SK-N-SH (cell line): ENCODE results near the gene BRAF. TPM values are rescaled to one million over a fixed set of nuclear protein-coding genes. Genes with fewer than 3 reads are reported as not detected.

Source experiments
- CTCF ChIA-PET: fragments of 300-600, 350-600 bp; formaldehyde crosslinking; extraction: SDS; loops from one replicate; lab custom pipeline; 2021; lab: Yijun Ruan, JAX
- POLR2A ChIA-PET: fragments of 350-600 bp; sonication (Branson Sonifier 250); formaldehyde crosslinking; extraction: SDS; loops from one replicate; lab custom pipeline; 2020; ENCODE audit warnings: antibody characterized with exemption, inconsistent platforms; lab: Yijun Ruan, JAX
- DNase-seq: peaks from one replicate; pipeline ENCODE4 v3.0.0; 2012
- H2AFZ ChIP-seq: fragments of 200-600 bp; sonication (generic); 2 replicates; pipeline ENCODE4 v1.8.1; 2016; ENCODE audit warnings: antibody characterized with exemption, mild to moderate bottlenecking, low read depth
- H3F3A ChIP-seq: fragments of 200-600 bp; sonication (generic); replicated peaks from 2 replicates; pipeline ENCODE3; 2016; ENCODE audit warnings: antibody characterized with exemption, mild to moderate bottlenecking; ENCODE audit not compliant: insufficient read depth
- H3K27ac ChIP-seq, 2 experiments: fragments of 200-500 bp in 1 of 2; fragments of 200-600 bp in 1 of 2; sonication (Bioruptor generic) in 1 of 2; sonication (generic), shearing (Covaris generic) in 1 of 2; 2 replicates each; pipeline versions ENCODE4 v1.5.1 to v1.6.1; 2014 to 2016; ENCODE audit warnings: low read depth in 2 of 2, inconsistent platforms in 1 of 2, low read length in 1 of 2, mild to moderate bottlenecking in 1 of 2, mixed read lengths in 1 of 2
- H3K27me3 ChIP-seq: fragments of 200-600 bp; sonication (generic), shearing (Covaris generic); 2 replicates; pipeline ENCODE4 v1.6.1; 2016; ENCODE audit warnings: mixed run types; ENCODE audit not compliant: insufficient read depth
- H3K36me3 ChIP-seq, 2 experiments: fragments of 200-500 bp in 1 of 2; fragments of 200-600 bp in 1 of 2; sonication (Bioruptor generic) in 1 of 2; sonication (generic) in 1 of 2; replicated peaks in 1 of 2; 2 replicates each; pipeline versions ENCODE3 to v1.5.1; 2014 to 2016; ENCODE audit warnings: low read length in 1 of 2, mild to moderate bottlenecking in 1 of 2; ENCODE audit not compliant: insufficient read depth in 2 of 2, control insufficient read depth in 1 of 2
- H3K4me1 ChIP-seq, 2 experiments: fragments of 200-500 bp in 1 of 2; fragments of 200-600 bp in 1 of 2; sonication (Bioruptor generic) in 1 of 2; sonication (generic), shearing (Covaris generic) in 1 of 2; 2 replicates each; pipeline versions ENCODE4 v1.5.1 to v1.6.1; 2014 to 2016; ENCODE audit warnings: low read depth in 1 of 2, low read length in 1 of 2, mixed run types in 1 of 2; ENCODE audit not compliant: insufficient read depth in 2 of 2, control insufficient read depth in 1 of 2
- H3K4me2 ChIP-seq: fragments of 200-600 bp; sonication (generic), shearing (Covaris generic); 2 replicates; pipeline ENCODE4 v1.6.1; 2017; ENCODE audit warnings: mixed run types
- H3K4me3 ChIP-seq, 2 experiments: fragments of 200-500 bp in 1 of 2; fragments of 200-600 bp in 1 of 2; sonication (Bioruptor generic) in 1 of 2; sonication (generic), shearing (Covaris generic) in 1 of 2; 2 replicates each; pipeline versions ENCODE4 v1.5.1 to v1.8.1; 2014 to 2016; ENCODE audit warnings: low read depth in 2 of 2, inconsistent platforms in 1 of 2, low read length in 1 of 2, mild to moderate bottlenecking in 1 of 2, mixed read lengths in 1 of 2, moderate library complexity in 1 of 2
- H3K79me2 ChIP-seq: fragments of 200-600 bp; sonication (generic); 2 replicates; pipeline ENCODE4 v1.8.1; 2017; ENCODE audit warnings: mild to moderate bottlenecking; ENCODE audit not compliant: insufficient read depth
- H3K9ac ChIP-seq: fragments of 200-600 bp; sonication (generic); 2 replicates; pipeline ENCODE4 v1.6.1; 2017; ENCODE audit warnings: mixed run types
- H3K9me2 ChIP-seq: fragments of 200-600 bp; sonication (generic); 2 replicates; pipeline ENCODE4 v1.6.1; 2017; ENCODE audit warnings: mixed run types
- H3K9me3 ChIP-seq: fragments of 200-600 bp; sonication (generic); 2 replicates; pipeline ENCODE4 v1.6.1; 2017; ENCODE audit warnings: mixed run types, mild to moderate bottlenecking, moderate library complexity
- H4K20me1 ChIP-seq: fragments of 200-600 bp; sonication (generic); 2 replicates; pipeline ENCODE4 v1.6.1; 2017; ENCODE audit warnings: mild to moderate bottlenecking, mixed run types; ENCODE audit not compliant: insufficient read depth
- CTCF ChIP-seq: fragments of 200-600 bp; sonication (generic); IDR thresholded peaks from 2 replicates; pipeline ENCODE4 v1.6.1; 2017; ENCODE audit warnings: antibody characterized with exemption, mild to moderate bottlenecking, moderate library complexity
- EP300 ChIP-seq, 2 experiments: IDR thresholded peaks; 2 replicates each; pipeline versions ENCODE4 v1.4.0 to v1.6.1; 2012; ENCODE audit warnings: borderline replicate concordance in 1 of 2, low read depth in 1 of 2, low read length in 1 of 2
- FOSL2 ChIP-seq: IDR thresholded peaks from 2 replicates; pipeline ENCODE4 v1.4.0; 2012; ENCODE audit warnings: low read depth, mild to moderate bottlenecking, moderate library complexity, borderline replicate concordance
- FOXJ3 ChIP-seq: sonication (generic); formaldehyde crosslinking; IDR thresholded peaks from 2 replicates; pipeline ENCODE4 v1.5.1; 2020; ENCODE audit warnings: mild to moderate bottlenecking, missing genetic modification reagents
- FOXM1 ChIP-seq: IDR thresholded peaks from 2 replicates; pipeline ENCODE4 v1.4.0; 2012; ENCODE audit warnings: low read depth, mild to moderate bottlenecking
- GATA2 ChIP-seq: sonication (generic); formaldehyde crosslinking; IDR thresholded peaks from 2 replicates; pipeline ENCODE4 v1.5.0; 2020; ENCODE audit warnings: mild to moderate bottlenecking, missing genetic modification reagents
- MAX ChIP-seq: IDR thresholded peaks from 2 replicates; pipeline ENCODE4 v1.4.0; 2012; ENCODE audit warnings: low read depth
- MXI1 ChIP-seq: IDR thresholded peaks from 2 replicates; pipeline ENCODE4 v1.6.1; 2012; ENCODE audit warnings: mild to moderate bottlenecking, low read depth, low read length, improper control_type of control experiment
- NFIC ChIP-seq: IDR thresholded peaks from 2 replicates; pipeline ENCODE4 v1.4.0; 2012; ENCODE audit warnings: borderline replicate concordance
- NRF1 ChIP-seq: IDR thresholded peaks from 2 replicates; pipeline ENCODE4 v1.6.1; 2012; ENCODE audit warnings: low read depth, mild to moderate bottlenecking, low read length
- RCOR1 ChIP-seq: fragments of 150-350 bp; IDR thresholded peaks from 2 replicates; pipeline ENCODE4 v1.6.1; 2017; ENCODE audit warnings: antibody characterized with exemption, low read length
- REST ChIP-seq: IDR thresholded peaks from 2 replicates; pipeline ENCODE4 v1.6.1; 2012; ENCODE audit warnings: mild to moderate bottlenecking, low read depth, low read length, moderate library complexity
- TAF1 ChIP-seq: IDR thresholded peaks from 2 replicates; pipeline ENCODE4 v1.6.1; 2012; ENCODE audit warnings: low read depth, mild to moderate bottlenecking, low read length, moderate library complexity, borderline replicate concordance
- YY1 ChIP-seq: IDR thresholded peaks from 2 replicates; pipeline ENCODE4 v1.4.0; 2012; ENCODE audit warnings: low read depth, mild to moderate bottlenecking
- WGBS: methylation state at CpG from one replicate; pipeline ENCODE4 v1.1.6; 2017; ENCODE audit warnings: low lambda C conversion rate; 5-methylcytosine and 5-hydroxymethylcytosine counted together
- polyA plus RNA-seq, 3 experiments: library from polyadenylated mRNA; depleted of rRNA; stranded (reverse); fragments of >200 nt; gene quantifications; 2 replicates each; pipeline ENCODE4 v1.2.3, GENCODE V29; 2012

The BRAF gene
- polyA plus RNA-seq, 1 of the 3 experiments (the other 2 are of a cell fraction): 5.2 TPM

GRCh38 chr7:140723006-140723405, 201.7 kb downstream of the BRAF start:
- 92% methylated on average over 6 of the region's 6 CpGs for WGBS
- Histone ChIP-seq H3F3A (no peaks in the 10 kb centered on the region), H3K4me3 (no peak overlapping the region), H3K9ac (no peak overlapping the region), H3K9me3 (no peaks in the 10 kb centered on the region), H3K36me3 (peaks cover 13 to 43% of the 10 kb centered on the region in 2 experiments), H2AFZ (no peak overlapping the region), H4K20me1 (no peaks in the 10 kb centered on the region), H3K4me1 (peaks cover 0 to 4% of the 10 kb centered on the region in 2 experiments; a peak in 2 of 4 replicates), H3K27me3 (no peaks in the 10 kb centered on the region), H3K27ac (no peak overlapping the region), H3K9me2 (no peaks in the 10 kb centered on the region), H3K79me2 (no peaks in the 10 kb centered on the region), H3K4me2 (no peak overlapping the region)
- POLR2A ChIA-PET: interaction anchor here (0.6 kb wide), 1 partner anchor 258 kb away, joined by 3 read pairs; no protein-coding TSS in a partner anchor
- CTCF ChIA-PET: interaction anchor here (1.3 to 2.0 kb wide), 3 partner anchors 17 to 811 kb away, joined by 7 to 10 read pairs (median 7); no protein-coding TSS in a partner anchor
- TF ChIP-seq GATA2 (CRISPR knock-in tag) (no peak), FOXJ3 (CRISPR knock-in tag) (no peak), FOSL2 (no peak), FOXM1 (no peak), REST (no peak), RCOR1 (no peak), TAF1 (no peak), YY1 (no peak), NRF1 (no peak), EP300 (IDR thresholded peaks at IDR 0.05; ENCODE audit: borderline replicate concordance in 1 of 2, low read depth in 1 of 2, low read length in 1 of 2) (no peak), CTCF (no peak), MAX (no peak), MXI1 (no peak), NFIC (no peak)
- DNase-seq: no peak
